Forelimb muscle (tissue), 1 donor: ENCODE results near the gene GINM1. TPM values are rescaled to one million over a fixed set of nuclear protein-coding genes. Genes with fewer than 3 reads are reported as not detected.
A peak's percentile ranks its signal among the peaks of the same experiment; 100 is the strongest.

Experiments
- DNase-seq: peaks from one replicate; pipeline ENCODE4 v3.0.0-alpha.2; 2013; ENCODE audit warnings: low read depth
- polyA plus RNA-seq: library from polyadenylated mRNA; unstranded; fragments of 120-200 nt; gene quantifications from one replicate; pipeline ENCODE4 v1.2.1, GENCODE V29; 2013; ENCODE audit not compliant: insufficient read length

GINM1 gene, protein sequence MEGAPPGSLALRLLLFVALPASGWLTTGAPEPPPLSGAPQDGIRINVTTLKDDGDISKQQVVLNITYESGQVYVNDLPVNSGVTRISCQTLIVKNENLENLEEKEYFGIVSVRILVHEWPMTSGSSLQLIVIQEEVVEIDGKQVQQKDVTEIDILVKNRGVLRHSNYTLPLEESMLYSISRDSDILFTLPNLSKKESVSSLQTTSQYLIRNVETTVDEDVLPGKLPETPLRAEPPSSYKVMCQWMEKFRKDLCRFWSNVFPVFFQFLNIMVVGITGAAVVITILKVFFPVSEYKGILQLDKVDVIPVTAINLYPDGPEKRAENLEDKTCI
- 42.0 TPM for polyA plus RNA-seq

DNA sequence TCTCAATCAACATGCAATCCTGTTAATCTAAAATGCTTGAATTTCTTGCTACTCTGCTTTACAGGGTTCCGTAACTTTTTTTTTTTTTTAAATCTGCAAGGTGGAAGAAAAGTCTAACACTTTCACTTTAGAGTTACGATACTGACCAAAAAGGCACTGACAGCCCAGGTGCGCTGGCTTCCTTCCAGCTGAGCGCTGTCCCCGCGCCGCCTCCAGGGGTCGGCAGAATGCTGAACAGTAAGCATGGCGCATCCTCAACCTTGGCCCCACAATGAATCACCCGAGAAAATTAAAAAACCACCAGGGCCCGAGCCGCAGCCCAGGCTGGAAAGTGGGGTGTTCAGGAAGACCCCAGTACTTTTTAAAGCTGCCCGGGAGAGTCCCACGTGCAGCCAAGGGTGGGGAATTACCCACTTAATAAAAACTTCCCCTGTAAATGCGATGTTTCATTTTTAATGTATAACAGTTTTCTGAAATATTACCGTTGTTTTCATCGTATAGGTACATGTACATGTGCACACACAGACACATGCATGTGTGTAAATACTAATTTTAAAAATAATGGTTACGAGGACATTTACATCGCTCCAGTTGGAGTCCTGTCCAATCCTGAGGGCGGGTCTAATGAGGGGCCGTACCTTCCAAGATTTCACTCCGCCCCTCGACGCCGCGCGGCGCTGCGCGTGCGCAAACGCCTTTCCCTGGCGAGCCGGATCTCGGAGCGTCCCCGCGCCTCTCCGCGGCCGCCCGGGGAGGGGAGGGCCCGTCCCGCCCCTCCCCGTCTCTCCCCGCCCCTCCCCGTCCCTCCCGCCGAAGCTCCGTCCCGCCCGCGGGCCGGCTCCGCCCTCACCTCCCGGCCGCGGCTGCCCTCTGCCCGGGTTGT, at the start of gene GINM1:
TSS of gene GINM1 (plus strand) at position 849 of the 883 bp plus-strand sequence. CDS start 40 bp downstream, outside the sequence.
- peak; percentile 92 for DNase-seq

DNA sequence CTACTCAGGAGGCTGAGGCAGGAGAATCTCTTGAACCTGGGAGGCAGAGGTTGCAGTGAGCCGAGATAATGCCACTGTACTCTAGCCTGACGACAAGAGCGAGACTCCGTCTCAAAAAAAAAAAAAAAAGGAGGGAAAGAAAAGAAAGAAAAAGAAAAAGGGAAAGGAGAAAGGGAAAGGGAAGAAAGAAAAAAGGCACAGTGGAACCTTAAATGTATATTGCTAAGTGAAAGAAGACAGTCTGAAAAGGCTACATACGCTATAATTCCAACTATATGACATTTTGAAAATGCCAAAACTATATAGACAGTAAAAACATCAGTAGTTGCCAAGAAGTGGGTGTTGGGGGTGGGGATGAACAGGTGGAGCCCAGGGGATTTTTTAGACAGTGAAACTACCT, 36.5 kb upstream of the GINM1 start:
- no peak for DNase-seq

GRCh38 chr6:149534742-149535141, 31.4 kb upstream of the GINM1 start:
- DNase-seq: no peak

DNA sequence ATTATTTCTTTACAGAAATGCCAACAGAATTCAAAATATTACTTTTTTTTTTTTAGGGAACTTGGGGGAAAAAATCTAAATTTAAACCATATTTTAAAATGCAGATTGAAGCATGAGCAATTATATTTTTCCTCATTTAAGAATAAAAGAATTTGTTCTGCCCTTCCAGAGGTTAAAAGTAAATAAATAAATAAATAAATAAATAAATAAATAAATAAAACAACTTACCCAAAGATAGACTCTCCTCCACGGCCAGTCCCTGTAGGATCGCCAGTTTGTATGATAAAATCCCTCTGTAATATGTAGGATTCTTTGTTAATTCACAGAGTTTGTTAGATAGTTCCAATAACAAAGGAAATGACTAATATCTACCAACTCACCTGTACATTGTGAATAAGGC, 25.0 kb upstream of the GINM1 start:
- no peak for DNase-seq

GRCh38 chr6:149544646-149545257, 21.4 kb upstream of the GINM1 start:
- DNase-seq: no peak

GRCh38 chr6:149545258-149545753, 20.9 kb upstream of the GINM1 start:
- DNase-seq: no peak

DNA sequence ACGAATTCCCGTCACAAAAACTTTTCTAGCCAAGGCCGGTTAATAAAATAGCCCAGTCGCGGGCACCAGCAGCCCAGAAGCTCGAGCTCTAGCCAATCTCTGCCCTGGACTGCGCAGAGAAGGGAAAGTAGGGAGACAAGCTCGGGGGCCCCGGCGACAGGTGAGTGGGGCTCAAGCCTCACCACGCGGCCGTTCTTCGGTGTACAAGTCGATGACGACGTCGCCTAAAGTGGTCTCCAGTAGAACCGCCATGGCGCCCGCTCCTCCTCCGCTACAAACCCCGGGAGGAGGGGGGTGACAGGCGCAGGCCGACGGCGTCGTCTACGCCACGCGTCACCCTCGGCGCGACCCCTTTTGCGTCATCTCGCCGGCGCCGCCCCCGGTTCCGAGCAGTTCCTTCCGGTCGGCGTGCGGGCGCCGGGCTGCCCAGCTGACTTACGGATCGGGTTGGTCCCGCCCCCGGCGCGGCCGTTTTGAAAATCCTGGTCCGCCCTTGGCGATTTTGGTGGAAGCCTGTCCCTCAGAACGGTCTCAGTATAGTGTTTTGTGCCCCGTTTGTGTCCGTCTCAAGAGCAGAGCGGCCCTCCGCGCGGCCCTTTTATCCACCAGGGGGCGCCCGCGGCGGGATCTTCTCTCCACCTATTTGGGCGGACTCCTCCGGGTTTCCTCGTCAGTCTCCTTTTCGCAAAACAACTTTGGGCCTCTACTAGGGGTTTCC, 20.3 kb upstream of the GINM1 start, which contains the start of gene PPIL4:
TSS of gene PPIL4 (minus strand) at position 290 of the 718 bp plus-strand sequence. CDS start at position 252, 38 bp downstream.
- DNase-seq: peak; percentile 84

DNA sequence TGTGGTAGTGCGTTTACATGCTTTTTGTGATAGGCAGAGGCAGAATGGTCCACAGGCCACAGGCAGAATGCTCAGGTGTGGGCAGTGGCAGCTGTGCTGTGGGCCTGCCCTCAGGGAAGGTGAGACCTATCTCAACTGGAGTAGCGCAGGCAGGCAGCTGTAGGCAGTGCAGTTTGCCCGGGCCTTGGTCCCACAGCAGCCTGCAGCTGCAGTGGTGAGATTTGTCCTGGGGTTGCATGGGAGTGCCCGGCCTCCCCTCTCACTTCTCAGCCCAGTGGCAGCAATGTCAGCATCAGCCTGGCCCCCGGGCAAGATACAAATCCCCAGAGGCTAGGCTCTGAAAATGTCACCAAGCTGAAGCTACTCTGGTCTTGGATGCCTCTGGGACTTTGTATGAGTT, 14.3 kb upstream of the GINM1 start:
- no peak for DNase-seq

- no peak for DNase-seq
These were observed 8.1 kb upstream of the GINM1 start for GRCh38 chr6:149558029-149558428.

- DNase-seq: no peak
These were observed 6.8 kb upstream of the GINM1 start for GRCh38 chr6:149559389-149559788.

DNA sequence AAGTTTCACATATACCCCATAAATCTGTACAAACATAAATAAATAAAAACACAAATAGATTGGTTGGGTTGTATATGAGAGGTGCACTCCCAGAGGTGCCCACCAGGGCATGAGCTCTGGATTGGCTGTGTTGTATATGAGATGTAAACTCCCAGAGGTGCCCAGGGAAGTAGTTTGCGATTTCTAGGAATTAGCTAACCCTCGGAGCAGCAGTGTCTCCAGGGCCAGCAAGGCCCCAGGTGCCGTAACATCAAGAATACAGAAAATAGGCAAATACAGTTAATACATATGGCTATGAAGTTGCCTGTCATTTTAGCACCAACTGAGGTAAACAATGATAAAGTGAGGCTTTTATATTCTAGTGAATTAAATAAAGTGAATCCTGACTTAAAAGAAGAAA, 5.4 kb upstream of the GINM1 start:
- no peak for DNase-seq

DNA sequence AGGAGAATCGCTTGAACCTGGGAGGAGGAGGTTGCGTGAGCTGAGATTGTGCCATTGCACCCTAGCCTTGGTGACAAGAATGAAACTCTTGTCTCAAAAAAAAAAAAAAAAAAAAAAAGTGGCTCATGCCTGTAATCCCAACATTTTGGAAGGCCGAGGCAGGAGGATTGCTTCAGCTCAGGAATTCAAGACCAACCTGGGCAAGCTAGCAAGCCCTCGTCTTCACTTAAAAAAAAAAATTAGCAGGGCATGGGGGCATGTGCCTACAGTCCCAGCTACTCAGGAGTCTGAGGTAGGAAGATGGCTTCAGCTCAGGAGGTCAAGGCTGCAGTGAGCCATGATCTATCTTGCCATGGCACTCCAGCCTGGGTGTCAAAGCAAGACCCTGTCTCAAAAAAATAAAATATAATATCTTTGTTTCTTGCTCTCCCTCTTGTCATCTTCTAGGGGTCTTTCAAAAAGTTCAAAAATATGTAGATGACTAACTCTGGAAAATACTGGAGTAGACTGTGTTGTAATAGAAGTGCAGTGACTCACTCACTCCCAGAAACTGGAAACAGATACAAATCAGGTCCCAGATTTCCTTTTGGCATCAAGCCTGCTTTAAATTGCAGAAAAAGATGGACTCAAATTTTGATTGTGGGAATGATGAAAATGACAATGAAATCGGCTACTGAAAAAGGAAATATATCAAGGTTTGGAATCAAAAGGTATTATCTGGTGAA, 2.8 kb upstream of the GINM1 start:
- DNase-seq: no peak

GRCh38 chr6:149563928-149564325, 2.2 kb upstream of the GINM1 start:
- DNase-seq: no peak

GRCh38 chr6:149566410-149567193, 427 bp downstream of the GINM1 start:
- DNase-seq: no peak

- DNase-seq: no peak
These were observed 1.0 kb downstream of the GINM1 start for GRCh38 chr6:149567194-149567586.

DNA sequence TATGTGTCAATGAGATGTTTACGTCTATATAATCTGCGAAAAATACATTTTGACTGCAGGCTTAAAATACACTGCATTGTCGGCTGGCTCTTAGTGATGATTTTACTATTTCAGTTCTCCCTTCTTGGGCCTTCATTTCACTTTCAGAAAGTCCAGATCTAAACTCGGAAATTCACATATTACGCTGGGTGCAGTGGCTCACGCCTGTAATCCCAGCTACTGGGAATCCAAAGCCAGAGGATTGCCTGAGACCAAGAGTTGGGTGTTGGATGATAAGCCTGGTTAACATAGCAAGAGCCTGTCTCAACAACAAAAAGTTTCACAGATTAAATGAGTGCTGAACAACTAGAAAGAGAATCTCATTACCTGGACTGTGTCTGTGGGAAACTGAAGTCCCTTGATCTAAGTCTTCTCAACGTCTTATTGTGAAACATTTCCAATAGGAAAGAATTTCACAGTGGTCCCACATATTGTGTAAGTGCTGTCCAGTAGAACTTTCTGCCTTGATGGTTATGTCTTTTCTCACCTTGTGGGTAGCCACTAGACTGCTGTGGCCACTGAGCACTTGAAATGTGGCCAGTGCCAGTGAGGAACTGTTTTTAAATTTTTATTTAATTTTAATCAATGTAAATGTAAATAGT, 1.9 kb downstream of the GINM1 start:
- DNase-seq: no peak

- no peak for DNase-seq
These were observed 14.7 kb downstream of the GINM1 start for GRCh38 chr6:149580880-149581279.

DNA sequence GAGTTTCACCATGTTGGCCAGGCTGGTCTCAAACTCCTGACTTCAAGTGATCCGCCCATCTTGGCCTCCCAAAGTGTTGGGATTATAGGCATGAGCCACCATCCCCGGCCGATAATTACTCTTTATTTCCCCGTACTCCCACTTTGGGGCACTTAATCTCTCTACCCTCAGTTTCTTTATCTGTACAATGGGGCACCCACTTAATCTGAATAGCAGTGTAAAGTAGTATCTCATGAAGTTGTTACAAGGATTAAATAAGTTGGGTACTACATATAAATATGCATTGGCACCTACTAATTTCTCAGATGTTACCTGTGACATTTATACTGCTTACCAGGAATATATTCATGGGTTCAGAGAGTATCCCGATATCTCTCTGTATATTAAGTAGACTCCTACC, 15.2 kb downstream of the GINM1 start:
- no peak for DNase-seq

DNA sequence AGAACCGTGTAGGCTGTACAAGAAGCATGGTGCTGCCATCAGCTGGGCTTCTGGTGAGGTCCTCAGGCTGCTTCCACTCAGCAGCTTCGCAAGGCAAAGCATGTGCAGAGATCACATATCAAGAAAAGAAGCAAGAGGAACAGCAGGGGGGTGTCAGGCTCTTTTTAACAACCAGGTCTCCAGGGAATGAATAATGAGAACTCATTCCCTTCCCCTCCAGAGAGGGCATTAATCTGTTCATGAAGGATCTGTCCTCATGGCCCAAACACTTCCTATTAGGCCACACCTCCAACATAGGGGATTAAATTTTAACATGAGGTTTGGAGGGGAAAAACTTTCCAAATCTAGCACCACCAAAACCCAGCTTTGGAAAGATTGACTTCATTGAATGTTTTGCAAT, 20.0 kb downstream of the GINM1 start:
- DNase-seq: no peak
